Measurements from ENCODE around the gene ACKR3.

GRCh38 chr2:236527159-236527630, 42.4 kb upstream of the ACKR3 start:
- TF ChIP-seq CTCF (IDR thresholded peaks at IDR 0.05) (no peak), POLR2A (IDR thresholded peaks at IDR 0.05) (no peak)
